Measurements from ENCODE around the gene MDC1. TPM values are rescaled to one million over a fixed set of nuclear protein-coding genes. Genes with fewer than 3 reads are reported as not detected.
"Not testable (repeated sequence)": the region's sequence is repeated elsewhere in the genome, so short reads cannot be mapped to it uniquely, and the experiment has no call there.

Gene MDC1
- 13.1 TPM for total RNA-seq
- long read RNA-seq, partial matches to known transcripts, result 1 of 2 reads
- long read RNA-seq, other reads (novel, unspliced or antisense), result 1 of 2 reads

GRCh38 chr6:30717129-30717844, at the start of gene MDC1:
TSS of gene MDC1 (minus strand) at chr6:30717281. CDS start at chr6:30715175, 2,106 bp downstream.
- intact Hi-C loops (cut with DNase I), result loop anchor here (1.0 kb wide), 1 partner anchor 26 kb away; no protein-coding TSS in a partner anchor
- DNase-seq (ENCODE audit: missing footprints) (peak; percentile 100), ATAC-seq (peak; percentile 88)

DNA sequence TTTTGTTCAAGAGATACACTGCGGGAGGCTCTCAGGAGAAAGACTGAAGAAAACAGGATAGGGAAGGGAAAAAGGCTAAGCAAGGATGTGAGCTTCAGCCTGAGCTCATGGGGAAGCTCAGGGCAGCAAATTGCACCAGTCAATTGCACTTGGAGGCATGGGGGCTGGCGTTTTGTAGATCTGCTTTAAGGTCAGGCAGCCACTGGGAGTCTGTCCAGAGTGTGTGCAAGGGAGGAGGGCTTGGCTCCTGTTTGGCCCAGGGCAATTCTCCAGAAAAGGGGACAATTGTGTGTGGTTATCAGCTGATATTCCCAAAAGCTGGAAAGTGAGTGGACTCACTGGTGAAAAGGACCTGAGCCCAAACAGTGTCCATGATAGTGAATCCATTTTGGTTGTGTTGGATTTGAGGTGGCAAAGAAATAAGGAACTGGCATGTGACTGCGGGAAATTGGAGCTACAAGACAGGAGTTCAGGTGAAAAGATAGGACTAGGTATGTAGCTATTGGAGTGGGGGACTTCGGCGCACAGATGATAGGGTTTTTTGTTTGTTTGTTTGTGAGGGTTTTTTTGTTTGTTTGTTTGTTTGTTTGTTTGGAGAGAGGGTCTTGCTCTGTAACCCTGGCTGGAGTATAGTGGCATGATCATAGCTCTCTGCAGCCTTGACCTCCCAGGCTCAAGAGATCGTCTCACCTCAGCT, 49.5 kb upstream of the MDC1 start:
- intact Hi-C loops (cut with DNase I), result no loop called here
- peak; percentile 49 for ATAC-seq
- DNase-seq (ENCODE audit: missing footprints), result no peak

GRCh38 chr6:30765495-30765894, 48.4 kb upstream of the MDC1 start:
- DNase-seq (ENCODE audit: missing footprints); intact Hi-C loops (cut with DNase I); ATAC-seq: not testable (repeated sequence)

- DNase-seq (ENCODE audit: missing footprints); ATAC-seq: not testable (repeated sequence)
Measured at GRCh38 chr6:30764490-30765043, 47.5 kb upstream of the MDC1 start.

DNA sequence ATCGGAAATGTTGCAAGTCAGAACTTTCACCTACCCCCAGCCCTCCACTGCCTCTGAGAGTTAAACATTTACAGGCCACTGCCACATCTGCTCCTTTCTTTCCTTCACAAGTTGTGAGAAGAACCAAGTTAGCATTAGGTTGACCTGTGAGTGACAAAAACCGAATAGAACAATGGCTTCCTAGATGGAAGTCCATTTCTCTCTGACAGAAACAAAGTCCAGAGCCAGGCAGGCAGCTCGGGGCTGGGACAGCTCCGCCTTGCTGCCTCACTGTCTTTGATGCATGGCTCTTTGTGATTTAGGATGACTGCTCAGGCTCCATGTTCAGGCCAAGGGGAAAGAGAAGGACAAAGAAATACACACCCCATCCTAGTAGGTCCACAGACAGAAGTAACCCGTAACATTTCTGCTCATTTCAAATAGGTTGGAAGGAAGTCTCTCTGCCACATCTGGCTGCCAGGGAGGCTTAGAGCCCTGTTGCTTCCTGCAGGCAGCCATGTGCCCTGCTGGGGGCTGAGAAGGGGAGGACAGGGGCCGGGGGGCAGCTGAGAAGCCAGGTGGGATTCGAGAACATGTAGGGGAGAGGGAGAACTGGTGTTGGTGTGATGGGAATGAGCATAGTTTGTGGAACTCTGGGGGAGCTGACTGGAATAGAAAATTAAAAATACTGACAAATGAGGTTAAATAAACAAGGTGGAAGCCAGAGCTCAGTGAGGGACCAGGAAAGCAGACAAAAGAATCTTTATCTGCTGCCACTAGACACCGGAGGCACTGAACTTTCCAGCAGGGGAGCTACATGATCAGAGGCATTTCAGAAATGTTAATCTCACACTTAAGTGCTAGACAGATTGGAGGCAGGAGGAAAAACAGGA, 46.8 kb upstream of the MDC1 start:
- peak; percentile 51 for ATAC-seq
- no peak for DNase-seq (ENCODE audit: missing footprints)
- intact Hi-C loops (cut with DNase I), result no loop called here

More at GRCh38 chr6:30764490-30765043, 47.5 kb upstream of the MDC1 start:
- intact Hi-C loops (cut with DNase I), result not testable (repeated sequence)

DNA sequence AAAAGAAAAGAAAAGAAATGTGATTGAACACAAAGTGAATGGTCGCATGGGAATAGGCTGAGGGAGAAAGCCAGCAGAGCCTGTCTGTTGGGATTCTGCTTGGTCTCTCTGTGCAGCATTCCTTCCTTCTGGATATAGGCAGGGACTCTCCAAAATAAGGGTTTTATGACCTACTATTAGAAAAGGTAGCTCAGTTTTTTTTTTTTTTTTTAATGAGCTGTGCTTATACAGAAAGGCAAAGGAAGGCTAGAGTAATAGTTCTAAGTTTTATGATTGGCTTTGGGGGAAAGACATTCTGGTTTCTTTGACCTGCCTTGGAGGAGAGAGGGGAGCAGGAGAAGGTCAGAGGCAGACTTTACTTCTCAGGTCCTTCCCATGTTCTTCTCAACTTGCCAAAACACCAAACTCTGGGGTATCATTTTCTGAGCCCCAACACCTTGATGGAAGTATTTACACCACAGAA, 46.1 kb upstream of the MDC1 start:
- no peak for DNase-seq (ENCODE audit: missing footprints)
- intact Hi-C loops (cut with DNase I), result no loop called here
- no peak for ATAC-seq

- intact Hi-C loops (cut with DNase I), result no loop called here
- no peak for ATAC-seq
- DNase-seq (ENCODE audit: missing footprints), result no peak
Measured at GRCh38 chr6:30761791-30762429, 44.8 kb upstream of the MDC1 start.

- no peak for ATAC-seq
- DNase-seq (ENCODE audit: missing footprints), result no peak
- intact Hi-C loops (cut with DNase I), result no loop called here
Measured at GRCh38 chr6:30760549-30760948, 43.5 kb upstream of the MDC1 start.

DNA sequence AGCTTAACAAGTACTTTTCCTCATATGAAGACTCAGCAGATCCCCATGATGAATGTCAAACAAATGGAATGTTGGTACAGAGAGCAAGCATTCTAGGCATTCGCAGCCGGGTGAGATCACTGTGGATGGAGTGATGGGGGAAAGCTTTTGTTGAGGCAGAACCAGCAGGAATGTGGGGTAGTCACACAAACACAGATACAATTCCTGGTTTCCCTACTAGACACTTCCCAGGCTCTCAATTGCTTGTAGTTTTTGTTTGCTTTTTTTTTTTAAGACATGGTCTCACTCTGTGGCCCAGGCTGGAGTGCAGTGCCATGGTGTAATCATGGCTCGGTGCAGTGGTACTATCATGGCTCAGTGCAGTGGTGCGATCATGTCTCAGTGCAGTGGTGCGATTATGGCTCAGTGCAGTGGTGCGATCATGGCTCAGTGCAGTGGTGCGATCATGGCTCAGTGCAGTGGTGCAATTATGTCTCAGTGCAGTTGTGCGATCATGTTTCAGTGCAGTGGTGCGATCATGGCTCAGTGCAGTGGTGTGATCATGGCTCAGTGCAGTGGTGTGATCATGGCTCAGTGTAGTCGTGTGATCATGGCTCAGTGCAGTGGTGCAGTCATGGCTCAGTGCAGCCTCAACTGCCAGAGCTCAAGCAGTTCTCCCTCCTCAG, 42.6 kb upstream of the MDC1 start:
- no peak for ATAC-seq
- intact Hi-C loops (cut with DNase I), result no loop called here
- DNase-seq (ENCODE audit: missing footprints), result no peak

DNA sequence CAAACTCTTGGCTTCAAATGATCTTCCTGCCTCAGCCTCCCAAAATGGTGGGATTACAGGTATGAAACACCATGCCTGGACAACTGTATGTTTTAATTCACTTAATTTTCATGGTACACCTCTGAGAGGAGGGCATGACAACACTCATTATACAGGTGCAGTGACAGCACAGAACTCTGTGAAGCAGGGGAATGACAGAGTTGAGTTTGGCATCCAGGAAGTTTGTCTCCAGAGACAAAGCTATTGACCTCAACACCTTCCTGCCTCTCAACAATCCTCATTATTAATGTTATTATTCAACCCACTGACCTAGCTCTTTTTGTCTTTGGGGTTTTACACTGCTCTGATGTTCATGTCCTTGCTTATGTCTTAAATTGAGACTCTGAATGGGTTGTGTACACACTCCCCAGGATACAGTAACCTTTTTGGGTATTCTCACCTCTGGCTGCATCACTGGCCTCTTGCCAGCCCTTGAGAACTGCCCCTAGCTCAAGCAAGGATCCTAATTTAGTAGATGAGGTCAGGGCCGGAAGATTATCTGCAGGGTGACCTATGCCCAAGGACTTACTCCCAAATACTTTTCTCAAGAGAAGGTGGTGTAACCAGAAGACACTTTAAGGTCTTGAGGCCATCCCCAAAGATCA, 40.3 kb upstream of the MDC1 start:
- peak; percentile 32 for ATAC-seq
- intact Hi-C loops (cut with DNase I), result no loop called here
- DNase-seq (ENCODE audit: missing footprints), result no peak

GRCh38 chr6:30756405-30757003, 39.4 kb upstream of the MDC1 start:
- DNase-seq (ENCODE audit: missing footprints); ATAC-seq; intact Hi-C loops (cut with DNase I): not testable (repeated sequence)

- ATAC-seq, result no peak
- DNase-seq (ENCODE audit: missing footprints), result no peak
- intact Hi-C loops (cut with DNase I), result no loop called here
Measured at GRCh38 chr6:30754631-30755030, 37.5 kb upstream of the MDC1 start.

- ATAC-seq (peak; percentile 96), DNase-seq (ENCODE audit: missing footprints) (peak; percentile 93)
- intact Hi-C loops (cut with DNase I), result no loop called here
Measured at GRCh38 chr6:30752157-30752927, 35.3 kb upstream of the MDC1 start.

DNA sequence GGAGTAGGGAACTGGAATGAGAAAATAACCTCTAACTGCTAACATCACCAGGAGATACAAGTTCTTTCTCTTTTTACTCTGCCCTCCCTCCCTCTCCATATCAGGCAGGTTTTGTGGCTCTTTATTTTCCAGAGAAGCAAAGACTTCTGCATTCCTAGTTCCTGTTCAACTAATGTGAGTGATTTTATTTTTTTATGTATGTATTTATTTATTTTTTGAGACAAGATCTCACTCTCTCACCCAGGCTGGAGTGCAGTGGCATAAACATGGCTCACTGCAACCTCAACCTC, 33.2 kb upstream of the MDC1 start:
- intact Hi-C loops (cut with DNase I), result no loop called here
- no peak for DNase-seq (ENCODE audit: missing footprints)
- no peak for ATAC-seq

DNA sequence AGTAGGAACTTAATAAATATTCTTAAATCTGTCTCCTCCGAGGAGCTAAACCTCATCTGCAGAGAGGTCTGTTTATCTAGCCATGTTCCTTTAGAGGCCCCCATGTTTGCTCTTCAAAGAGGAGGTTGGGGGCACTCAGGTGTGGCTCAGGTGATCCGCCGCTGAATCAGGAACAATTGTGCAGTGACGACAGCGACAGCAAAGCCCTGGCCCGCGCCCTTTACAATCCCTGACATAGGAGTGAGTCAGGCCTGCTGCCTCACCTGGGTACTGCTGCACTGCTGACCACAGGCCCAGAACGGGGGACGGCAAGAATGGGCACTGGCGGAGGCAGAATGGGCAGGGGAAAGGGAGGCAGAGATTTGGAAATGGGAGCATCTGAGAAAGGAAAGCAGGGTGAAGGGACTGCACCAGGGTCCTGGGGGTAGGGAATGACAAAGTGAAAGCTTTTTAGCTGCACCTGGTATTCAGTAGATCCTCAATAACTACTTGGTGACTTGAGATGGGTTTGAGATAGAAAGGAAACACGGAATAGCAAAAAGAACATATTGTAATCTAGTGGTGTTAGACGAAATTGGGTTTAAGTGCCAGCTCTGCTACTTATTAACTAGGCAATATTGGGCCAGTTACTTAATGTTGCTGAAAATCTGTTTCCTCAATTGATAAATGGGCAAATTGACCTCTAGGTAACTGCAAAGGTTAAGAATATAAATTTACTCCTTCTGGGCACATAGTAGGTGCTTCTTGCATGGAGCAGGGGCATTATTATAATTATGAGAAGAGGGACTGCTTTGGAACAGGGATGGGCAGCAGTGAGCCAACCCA, 32.7 kb upstream of the MDC1 start:
- no peak for DNase-seq (ENCODE audit: missing footprints)
- intact Hi-C loops (cut with DNase I), result loop anchor here (10.0 kb wide), 1 partner anchor 335 kb away; no protein-coding TSS in a partner anchor

More for the DNA sequence above, 32.7 kb upstream of the MDC1 start:
- ATAC-seq, result no peak
